Measurements from ENCODE around the gene ENPP6. TPM values are rescaled to one million over a fixed set of nuclear protein-coding genes. Genes with fewer than 3 reads are reported as not detected.

Gene ENPP6
- polyA plus RNA-seq, 1 of the 3 experiments (the other 2 are of a cell fraction): not detected

DNA sequence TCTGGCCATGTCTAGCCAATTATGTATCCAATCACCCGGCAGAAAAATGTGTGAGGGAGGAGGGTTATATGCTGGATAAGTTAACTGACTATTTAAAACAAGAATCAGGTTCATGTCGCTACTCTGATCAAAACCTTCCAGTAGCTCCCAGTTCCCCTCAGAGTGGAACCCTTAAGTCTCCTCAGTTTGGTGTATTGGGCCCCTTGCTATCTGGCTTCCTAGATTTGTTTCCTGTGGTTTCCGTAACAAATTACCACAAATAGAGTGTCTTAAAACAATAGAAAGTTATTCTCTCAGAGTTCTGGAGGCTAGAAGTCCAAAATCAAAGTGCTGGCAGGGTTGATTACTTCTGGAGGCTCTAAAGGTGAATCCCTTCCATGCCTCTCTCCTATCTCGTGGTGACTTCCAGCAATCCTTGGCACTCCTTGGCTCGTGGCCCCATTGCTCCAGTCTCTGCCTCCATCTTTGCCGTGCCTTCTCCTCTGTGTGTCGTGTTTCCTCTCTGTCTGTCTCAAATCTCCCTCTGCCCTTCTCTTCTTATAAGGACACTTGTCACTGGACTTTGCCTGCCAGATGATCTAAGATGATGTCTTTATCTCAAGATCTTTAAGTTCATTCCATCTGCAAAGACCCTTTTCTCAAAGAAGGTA lies 10.5 kb upstream of the ENPP6 start:
- DNase-seq: no peak
- no peak overlapping the region for H3K4me3 ChIP-seq (ENCODE audit: low read depth in 2 of 2, low read length in 1 of 2)
- no peaks in the 10 kb centered on the region for H3K9me2 ChIP-seq
- no peak overlapping the region for H3K9ac ChIP-seq
- 34% methylated on average over 7 of the region's 7 CpGs for WGBS (ENCODE audit: low lambda C conversion rate)
- POLR2A ChIA-PET: no interaction called here
- no peaks in the 10 kb centered on the region for H3K79me2 ChIP-seq (ENCODE audit: insufficient read depth)
- H3K27me3 ChIP-seq (ENCODE audit: insufficient read depth): no peaks in the 10 kb centered on the region
- TF ChIP-seq RAD21 (IDR thresholded peaks at IDR 0.05; ENCODE audit: low read length): no peak
- no peak for TF ChIP-seq GATA2 (CRISPR knock-in tag; IDR thresholded peaks at IDR 0.05)
- TF ChIP-seq, protein P1, sequence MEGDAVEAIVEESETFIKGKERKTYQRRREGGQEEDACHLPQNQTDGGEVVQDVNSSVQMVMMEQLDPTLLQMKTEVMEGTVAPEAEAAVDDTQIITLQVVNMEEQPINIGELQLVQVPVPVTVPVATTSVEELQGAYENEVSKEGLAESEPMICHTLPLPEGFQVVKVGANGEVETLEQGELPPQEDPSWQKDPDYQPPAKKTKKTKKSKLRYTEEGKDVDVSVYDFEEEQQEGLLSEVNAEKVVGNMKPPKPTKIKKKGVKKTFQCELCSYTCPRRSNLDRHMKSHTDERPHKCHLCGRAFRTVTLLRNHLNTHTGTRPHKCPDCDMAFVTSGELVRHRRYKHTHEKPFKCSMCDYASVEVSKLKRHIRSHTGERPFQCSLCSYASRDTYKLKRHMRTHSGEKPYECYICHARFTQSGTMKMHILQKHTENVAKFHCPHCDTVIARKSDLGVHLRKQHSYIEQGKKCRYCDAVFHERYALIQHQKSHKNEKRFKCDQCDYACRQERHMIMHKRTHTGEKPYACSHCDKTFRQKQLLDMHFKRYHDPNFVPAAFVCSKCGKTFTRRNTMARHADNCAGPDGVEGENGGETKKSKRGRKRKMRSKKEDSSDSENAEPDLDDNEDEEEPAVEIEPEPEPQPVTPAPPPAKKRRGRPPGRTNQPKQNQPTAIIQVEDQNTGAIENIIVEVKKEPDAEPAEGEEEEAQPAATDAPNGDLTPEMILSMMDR (IDR thresholded peaks at IDR 0.05): no peak
- TF ChIP-seq, protein P2, sequence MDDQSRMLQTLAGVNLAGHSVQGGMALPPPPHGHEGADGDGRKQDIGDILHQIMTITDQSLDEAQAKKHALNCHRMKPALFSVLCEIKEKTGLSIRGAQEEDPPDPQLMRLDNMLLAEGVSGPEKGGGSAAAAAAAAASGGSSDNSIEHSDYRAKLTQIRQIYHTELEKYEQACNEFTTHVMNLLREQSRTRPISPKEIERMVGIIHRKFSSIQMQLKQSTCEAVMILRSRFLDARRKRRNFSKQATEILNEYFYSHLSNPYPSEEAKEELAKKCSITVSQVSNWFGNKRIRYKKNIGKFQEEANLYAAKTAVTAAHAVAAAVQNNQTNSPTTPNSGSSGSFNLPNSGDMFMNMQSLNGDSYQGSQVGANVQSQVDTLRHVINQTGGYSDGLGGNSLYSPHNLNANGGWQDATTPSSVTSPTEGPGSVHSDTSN (IDR thresholded peaks at IDR 0.05): no peak
- TF ChIP-seq SIN3A (IDR thresholded peaks at IDR 0.05; ENCODE audit: borderline replicate concordance, low read depth, low read length): no peak
- TF ChIP-seq MEF2A (IDR thresholded peaks at IDR 0.05; ENCODE audit: borderline replicate concordance, low read depth): no peak
- no peak for TF ChIP-seq EZH2phosphoT487 (IDR thresholded peaks at IDR 0.05; ENCODE audit: borderline replicate concordance, low read depth)
- TF ChIP-seq, protein P3, sequence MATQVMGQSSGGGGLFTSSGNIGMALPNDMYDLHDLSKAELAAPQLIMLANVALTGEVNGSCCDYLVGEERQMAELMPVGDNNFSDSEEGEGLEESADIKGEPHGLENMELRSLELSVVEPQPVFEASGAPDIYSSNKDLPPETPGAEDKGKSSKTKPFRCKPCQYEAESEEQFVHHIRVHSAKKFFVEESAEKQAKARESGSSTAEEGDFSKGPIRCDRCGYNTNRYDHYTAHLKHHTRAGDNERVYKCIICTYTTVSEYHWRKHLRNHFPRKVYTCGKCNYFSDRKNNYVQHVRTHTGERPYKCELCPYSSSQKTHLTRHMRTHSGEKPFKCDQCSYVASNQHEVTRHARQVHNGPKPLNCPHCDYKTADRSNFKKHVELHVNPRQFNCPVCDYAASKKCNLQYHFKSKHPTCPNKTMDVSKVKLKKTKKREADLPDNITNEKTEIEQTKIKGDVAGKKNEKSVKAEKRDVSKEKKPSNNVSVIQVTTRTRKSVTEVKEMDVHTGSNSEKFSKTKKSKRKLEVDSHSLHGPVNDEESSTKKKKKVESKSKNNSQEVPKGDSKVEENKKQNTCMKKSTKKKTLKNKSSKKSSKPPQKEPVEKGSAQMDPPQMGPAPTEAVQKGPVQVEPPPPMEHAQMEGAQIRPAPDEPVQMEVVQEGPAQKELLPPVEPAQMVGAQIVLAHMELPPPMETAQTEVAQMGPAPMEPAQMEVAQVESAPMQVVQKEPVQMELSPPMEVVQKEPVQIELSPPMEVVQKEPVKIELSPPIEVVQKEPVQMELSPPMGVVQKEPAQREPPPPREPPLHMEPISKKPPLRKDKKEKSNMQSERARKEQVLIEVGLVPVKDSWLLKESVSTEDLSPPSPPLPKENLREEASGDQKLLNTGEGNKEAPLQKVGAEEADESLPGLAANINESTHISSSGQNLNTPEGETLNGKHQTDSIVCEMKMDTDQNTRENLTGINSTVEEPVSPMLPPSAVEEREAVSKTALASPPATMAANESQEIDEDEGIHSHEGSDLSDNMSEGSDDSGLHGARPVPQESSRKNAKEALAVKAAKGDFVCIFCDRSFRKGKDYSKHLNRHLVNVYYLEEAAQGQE (IDR thresholded peaks at IDR 0.05; ENCODE audit: low read depth, low read length): no peak
- TF ChIP-seq TAF1 (IDR thresholded peaks at IDR 0.05; ENCODE audit: borderline replicate concordance, low read depth, low read length): no peak
- TF ChIP-seq NFIC (IDR thresholded peaks at IDR 0.05; ENCODE audit: borderline replicate concordance): no peak
- TF ChIP-seq NRF1 (IDR thresholded peaks at IDR 0.05; ENCODE audit: low read depth, low read length): no peak
- no peak for TF ChIP-seq MXI1 (IDR thresholded peaks at IDR 0.05; ENCODE audit: low read depth, low read length)
- no peak for TF ChIP-seq SMC3 (IDR thresholded peaks at IDR 0.05; ENCODE audit: low read depth, low read length)
- TF ChIP-seq, protein P4, sequence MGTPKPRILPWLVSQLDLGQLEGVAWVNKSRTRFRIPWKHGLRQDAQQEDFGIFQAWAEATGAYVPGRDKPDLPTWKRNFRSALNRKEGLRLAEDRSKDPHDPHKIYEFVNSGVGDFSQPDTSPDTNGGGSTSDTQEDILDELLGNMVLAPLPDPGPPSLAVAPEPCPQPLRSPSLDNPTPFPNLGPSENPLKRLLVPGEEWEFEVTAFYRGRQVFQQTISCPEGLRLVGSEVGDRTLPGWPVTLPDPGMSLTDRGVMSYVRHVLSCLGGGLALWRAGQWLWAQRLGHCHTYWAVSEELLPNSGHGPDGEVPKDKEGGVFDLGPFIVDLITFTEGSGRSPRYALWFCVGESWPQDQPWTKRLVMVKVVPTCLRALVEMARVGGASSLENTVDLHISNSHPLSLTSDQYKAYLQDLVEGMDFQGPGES (IDR thresholded peaks at IDR 0.05; ENCODE audit: low read depth, low read length): no peak
- TF ChIP-seq CHD2 (IDR thresholded peaks at IDR 0.05; ENCODE audit: low read length, partially characterized antibody): no peak
- no peak for TF ChIP-seq ELF1 (IDR thresholded peaks at IDR 0.05)
- TF ChIP-seq GABPA (IDR thresholded peaks at IDR 0.05; ENCODE audit: low read depth): no peak
- TF ChIP-seq, protein P5, sequence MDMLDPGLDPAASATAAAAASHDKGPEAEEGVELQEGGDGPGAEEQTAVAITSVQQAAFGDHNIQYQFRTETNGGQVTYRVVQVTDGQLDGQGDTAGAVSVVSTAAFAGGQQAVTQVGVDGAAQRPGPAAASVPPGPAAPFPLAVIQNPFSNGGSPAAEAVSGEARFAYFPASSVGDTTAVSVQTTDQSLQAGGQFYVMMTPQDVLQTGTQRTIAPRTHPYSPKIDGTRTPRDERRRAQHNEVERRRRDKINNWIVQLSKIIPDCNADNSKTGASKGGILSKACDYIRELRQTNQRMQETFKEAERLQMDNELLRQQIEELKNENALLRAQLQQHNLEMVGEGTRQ (IDR thresholded peaks at IDR 0.05; ENCODE audit: borderline replicate concordance, low read depth, low read length): no peak
- H3K27ac ChIP-seq (ENCODE audit: low read depth in 2 of 2, low read length in 1 of 2): no peak overlapping the region
- H3K4me2 ChIP-seq: no peak overlapping the region
- H3K9me3 ChIP-seq: no peaks in the 10 kb centered on the region
- H2AFZ ChIP-seq (ENCODE audit: low read depth): no peak overlapping the region
- H3K4me1 ChIP-seq (ENCODE audit: control insufficient read depth in 1 of 2, insufficient read depth in 2 of 2, low read depth in 1 of 2, low read length in 1 of 2): no peaks in the 10 kb centered on the region
- CTCF ChIA-PET: no interaction called here
- no peaks in the 10 kb centered on the region for H3K36me3 ChIP-seq (replicated peaks in 1 of 2; ENCODE audit: control insufficient read depth in 1 of 2, insufficient read depth in 2 of 2, low read length in 1 of 2)
- H4K20me1 ChIP-seq (ENCODE audit: insufficient read depth): no peaks in the 10 kb centered on the region
- H3F3A ChIP-seq (replicated peaks; ENCODE audit: insufficient read depth): no peaks in the 10 kb centered on the region

Data from SK-N-SH (cell line).